Measurements from ENCODE around the gene CBX4. TPM values are rescaled to one million over a fixed set of nuclear protein-coding genes. Genes with fewer than 3 reads are reported as not detected.

The CBX4 gene
- total and polyA plus RNA-seq, 2 of the 13 experiments (the other 11 are each of a cell fraction or from before 2014, with no cell fraction given): 25.8 to 50.8 TPM

DNA sequence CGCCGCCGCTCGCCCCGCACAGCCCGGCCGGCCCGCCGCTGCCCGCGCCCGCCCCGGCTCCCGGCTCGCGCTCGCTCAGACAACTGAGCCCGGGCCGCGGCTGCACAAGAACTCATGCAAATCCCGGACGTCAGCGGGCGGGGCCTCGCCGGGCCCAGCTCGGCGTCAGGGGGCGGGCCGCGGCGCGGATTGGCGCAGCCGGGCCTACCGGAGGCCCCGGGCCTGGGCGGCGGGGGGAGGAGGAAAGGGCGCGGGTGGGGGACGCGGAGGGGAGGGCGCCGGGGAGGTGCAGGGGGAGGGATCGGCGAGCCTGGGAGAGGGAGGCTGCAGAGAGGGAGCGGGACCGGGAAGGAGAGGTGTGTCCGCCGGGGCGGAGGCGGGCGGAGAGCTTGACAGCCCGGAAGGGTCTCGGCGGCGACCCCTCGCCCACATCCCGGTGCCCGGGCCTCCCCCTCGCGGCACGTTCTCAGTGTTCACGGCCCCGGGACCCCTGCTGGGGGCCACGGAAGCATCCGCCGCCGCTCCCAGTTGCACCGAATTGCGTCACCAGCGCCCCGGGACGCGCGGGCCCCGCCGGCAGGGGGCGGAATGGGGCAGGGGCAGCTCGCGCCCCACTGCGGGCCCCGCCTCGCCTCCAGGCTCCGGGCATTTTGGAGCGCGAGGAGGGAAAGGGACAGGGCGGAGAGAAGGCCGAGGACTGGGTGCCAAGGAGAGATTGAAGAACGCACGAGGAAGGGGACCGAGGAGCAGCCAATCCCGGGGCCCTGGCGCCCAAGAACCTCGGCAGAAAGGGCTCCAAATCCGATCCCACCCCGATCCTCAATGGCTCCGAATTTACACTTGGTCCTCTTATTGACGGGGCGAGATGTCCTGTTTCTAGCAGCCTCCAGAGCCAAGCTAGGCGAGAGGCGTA is at the start of gene CBX4 (continued):
- TF ChIP-seq RNF2 (conservative IDR thresholded peaks at IDR 0.05; ENCODE audit: low read depth) (0 out of 2 replicates have a peak, but pooled peaks have one; percentile 67), PHF5A (CRISPR knock-in tag; IDR thresholded peaks at IDR 0.05; ENCODE audit: low read depth, unreplicated experiment) (no peak), ESRRA (CRISPR knock-in tag; IDR thresholded peaks at IDR 0.05; ENCODE audit: low read depth) (peak; percentile 28; the same call in 1 of the 2 replicates), SKI (IDR thresholded peaks at IDR 0.05; ENCODE audit: partially characterized antibody) (peak; percentile 78), ZNF136 (CRISPR knock-in tag; IDR thresholded peaks at IDR 0.05; ENCODE audit: low read depth) (0 out of 2 replicates have a peak, but pooled peaks have one; percentile 53), ATF7 (IDR thresholded peaks at IDR 0.05) (peak; percentile 71), ATF7 (CRISPR knock-in tag; IDR thresholded peaks at IDR 0.05) (peak; percentile 93), ZNF607 (CRISPR knock-in tag; IDR thresholded peaks at IDR 0.05; ENCODE audit: borderline replicate concordance) (peak; percentile 74; the same call in 1 of the 2 replicates), ZBTB3 (CRISPR knock-in tag; IDR thresholded peaks at IDR 0.05; ENCODE audit: borderline replicate concordance, low read depth) (peak; percentile 57; the same call in 1 of the 2 replicates), THYN1 (CRISPR knock-in tag; IDR thresholded peaks at IDR 0.05; ENCODE audit: borderline replicate concordance, low read depth) (no peak), ZNF552 (CRISPR knock-in tag; IDR thresholded peaks at IDR 0.05; ENCODE audit: borderline replicate concordance) (no peak), PPARG (CRISPR knock-in tag; conservative IDR thresholded peaks at IDR 0.05) (peak; percentile 67), TAF15 (IDR thresholded peaks at IDR 0.05; ENCODE audit: low read depth, low read length, poor library complexity, severe bottlenecking) (peak; percentile 52), SMARCC2 (IDR thresholded peaks at IDR 0.05) (no peak), ZSCAN29 (CRISPR knock-in tag; conservative IDR thresholded peaks at IDR 0.05) (peak; percentile 93), CREB1 (IDR thresholded peaks at IDR 0.05) (peak; percentile 48), CREB1 (CRISPR knock-in tag; IDR thresholded peaks at IDR 0.05) (no peak), CENPX (CRISPR knock-in tag; IDR thresholded peaks at IDR 0.05) (no peak), CBX1 (IDR thresholded peaks at IDR 0.05; ENCODE audit: low read depth) (peak; percentile 33)
- TF ChIP-seq, protein P1, sequence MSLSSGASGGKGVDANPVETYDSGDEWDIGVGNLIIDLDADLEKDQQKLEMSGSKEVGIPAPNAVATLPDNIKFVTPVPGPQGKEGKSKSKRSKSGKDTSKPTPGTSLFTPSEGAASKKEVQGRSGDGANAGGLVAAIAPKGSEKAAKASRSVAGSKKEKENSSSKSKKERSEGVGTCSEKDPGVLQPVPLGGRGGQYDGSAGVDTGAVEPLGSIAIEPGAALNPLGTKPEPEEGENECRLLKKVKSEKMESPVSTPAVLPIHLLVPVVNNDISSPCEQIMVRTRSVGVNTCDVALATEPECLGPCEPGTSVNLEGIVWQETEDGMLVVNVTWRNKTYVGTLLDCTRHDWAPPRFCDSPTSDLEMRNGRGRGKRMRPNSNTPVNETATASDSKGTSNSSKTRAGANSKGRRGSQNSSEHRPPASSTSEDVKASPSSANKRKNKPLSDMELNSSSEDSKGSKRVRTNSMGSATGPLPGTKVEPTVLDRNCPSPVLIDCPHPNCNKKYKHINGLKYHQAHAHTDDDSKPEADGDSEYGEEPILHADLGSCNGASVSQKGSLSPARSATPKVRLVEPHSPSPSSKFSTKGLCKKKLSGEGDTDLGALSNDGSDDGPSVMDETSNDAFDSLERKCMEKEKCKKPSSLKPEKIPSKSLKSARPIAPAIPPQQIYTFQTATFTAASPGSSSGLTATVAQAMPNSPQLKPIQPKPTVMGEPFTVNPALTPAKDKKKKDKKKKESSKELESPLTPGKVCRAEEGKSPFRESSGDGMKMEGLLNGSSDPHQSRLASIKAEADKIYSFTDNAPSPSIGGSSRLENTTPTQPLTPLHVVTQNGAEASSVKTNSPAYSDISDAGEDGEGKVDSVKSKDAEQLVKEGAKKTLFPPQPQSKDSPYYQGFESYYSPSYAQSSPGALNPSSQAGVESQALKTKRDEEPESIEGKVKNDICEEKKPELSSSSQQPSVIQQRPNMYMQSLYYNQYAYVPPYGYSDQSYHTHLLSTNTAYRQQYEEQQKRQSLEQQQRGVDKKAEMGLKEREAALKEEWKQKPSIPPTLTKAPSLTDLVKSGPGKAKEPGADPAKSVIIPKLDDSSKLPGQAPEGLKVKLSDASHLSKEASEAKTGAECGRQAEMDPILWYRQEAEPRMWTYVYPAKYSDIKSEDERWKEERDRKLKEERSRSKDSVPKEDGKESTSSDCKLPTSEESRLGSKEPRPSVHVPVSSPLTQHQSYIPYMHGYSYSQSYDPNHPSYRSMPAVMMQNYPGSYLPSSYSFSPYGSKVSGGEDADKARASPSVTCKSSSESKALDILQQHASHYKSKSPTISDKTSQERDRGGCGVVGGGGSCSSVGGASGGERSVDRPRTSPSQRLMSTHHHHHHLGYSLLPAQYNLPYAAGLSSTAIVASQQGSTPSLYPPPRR (CRISPR knock-in tag; IDR thresholded peaks at IDR 0.05; ENCODE audit: borderline replicate concordance): peak; percentile 66
- TF ChIP-seq, protein P2, sequence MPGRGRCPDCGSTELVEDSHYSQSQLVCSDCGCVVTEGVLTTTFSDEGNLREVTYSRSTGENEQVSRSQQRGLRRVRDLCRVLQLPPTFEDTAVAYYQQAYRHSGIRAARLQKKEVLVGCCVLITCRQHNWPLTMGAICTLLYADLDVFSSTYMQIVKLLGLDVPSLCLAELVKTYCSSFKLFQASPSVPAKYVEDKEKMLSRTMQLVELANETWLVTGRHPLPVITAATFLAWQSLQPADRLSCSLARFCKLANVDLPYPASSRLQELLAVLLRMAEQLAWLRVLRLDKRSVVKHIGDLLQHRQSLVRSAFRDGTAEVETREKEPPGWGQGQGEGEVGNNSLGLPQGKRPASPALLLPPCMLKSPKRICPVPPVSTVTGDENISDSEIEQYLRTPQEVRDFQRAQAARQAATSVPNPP (CRISPR knock-in tag; IDR thresholded peaks at IDR 0.05): 0 out of 2 replicates have a peak, but pooled peaks have one; percentile 49
- TF ChIP-seq, protein P3, sequence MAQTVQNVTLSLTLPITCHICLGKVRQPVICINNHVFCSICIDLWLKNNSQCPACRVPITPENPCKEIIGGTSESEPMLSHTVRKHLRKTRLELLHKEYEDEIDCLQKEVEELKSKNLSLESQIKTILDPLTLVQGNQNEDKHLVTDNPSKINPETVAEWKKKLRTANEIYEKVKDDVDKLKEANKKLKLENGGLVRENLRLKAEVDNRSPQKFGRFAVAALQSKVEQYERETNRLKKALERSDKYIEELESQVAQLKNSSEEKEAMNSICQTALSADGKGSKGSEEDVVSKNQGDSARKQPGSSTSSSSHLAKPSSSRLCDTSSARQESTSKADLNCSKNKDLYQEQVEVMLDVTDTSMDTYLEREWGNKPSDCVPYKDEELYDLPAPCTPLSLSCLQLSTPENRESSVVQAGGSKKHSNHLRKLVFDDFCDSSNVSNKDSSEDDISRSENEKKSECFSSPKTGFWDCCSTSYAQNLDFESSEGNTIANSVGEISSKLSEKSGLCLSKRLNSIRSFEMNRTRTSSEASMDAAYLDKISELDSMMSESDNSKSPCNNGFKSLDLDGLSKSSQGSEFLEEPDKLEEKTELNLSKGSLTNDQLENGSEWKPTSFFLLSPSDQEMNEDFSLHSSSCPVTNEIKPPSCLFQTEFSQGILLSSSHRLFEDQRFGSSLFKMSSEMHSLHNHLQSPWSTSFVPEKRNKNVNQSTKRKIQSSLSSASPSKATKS (CRISPR knock-in tag; IDR thresholded peaks at IDR 0.05): no peak
